Thyroid gland (tissue), 4 donors: ENCODE data around the gene RNF141.

Source experiments
- POLR2A ChIP-seq, 2 donors: fragments of 450-650 bp; IDR thresholded peaks; one replicate each; pipeline ENCODE4 v1.6.1; 2017; ENCODE audit warnings: antibody characterized with exemption in 2 of 2, mild to moderate bottlenecking in 2 of 2, moderate library complexity in 1 of 2
- TF ChIP-seq, protein P1 (sequence below), 6 experiments: fragments of 200-600 bp in 3 of 6; fragments of 450-650 bp in 3 of 6; sonication (generic) in 3 of 6; IDR thresholded peaks; one replicate each; pipeline ENCODE4 v1.5.1; 2016 to 2019; ENCODE audit warnings: antibody characterized with exemption in 6 of 6, mild to moderate bottlenecking in 2 of 6, inconsistent platforms in 1 of 6, moderate library complexity in 1 of 6

DNA sequence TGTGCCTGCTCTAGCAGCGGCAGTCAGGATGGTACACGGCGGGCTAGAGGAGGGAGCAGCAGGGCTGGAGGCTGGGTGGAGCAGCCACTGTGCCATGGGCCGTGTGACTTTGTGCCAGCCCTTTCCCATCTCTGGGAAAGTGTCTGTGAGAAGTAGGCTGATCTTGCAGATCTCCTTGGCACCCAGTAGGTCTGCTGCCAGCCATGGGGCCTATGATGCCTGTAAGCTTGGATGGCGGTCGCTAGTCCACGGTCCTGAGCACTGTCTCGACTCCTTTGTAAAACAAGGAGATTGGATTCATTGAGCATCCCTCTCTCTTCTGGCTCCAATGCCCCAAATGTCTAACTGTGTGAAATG, 63.3 kb downstream of the RNF141 start:
- TF ChIP-seq, protein P1, sequence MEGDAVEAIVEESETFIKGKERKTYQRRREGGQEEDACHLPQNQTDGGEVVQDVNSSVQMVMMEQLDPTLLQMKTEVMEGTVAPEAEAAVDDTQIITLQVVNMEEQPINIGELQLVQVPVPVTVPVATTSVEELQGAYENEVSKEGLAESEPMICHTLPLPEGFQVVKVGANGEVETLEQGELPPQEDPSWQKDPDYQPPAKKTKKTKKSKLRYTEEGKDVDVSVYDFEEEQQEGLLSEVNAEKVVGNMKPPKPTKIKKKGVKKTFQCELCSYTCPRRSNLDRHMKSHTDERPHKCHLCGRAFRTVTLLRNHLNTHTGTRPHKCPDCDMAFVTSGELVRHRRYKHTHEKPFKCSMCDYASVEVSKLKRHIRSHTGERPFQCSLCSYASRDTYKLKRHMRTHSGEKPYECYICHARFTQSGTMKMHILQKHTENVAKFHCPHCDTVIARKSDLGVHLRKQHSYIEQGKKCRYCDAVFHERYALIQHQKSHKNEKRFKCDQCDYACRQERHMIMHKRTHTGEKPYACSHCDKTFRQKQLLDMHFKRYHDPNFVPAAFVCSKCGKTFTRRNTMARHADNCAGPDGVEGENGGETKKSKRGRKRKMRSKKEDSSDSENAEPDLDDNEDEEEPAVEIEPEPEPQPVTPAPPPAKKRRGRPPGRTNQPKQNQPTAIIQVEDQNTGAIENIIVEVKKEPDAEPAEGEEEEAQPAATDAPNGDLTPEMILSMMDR (IDR thresholded peaks at IDR 0.05): no peak
- TF ChIP-seq POLR2A (IDR thresholded peaks at IDR 0.05): no peak
